ENCODE results near the gene SSTR1. TPM values are rescaled to one million over a fixed set of nuclear protein-coding genes. Genes with fewer than 3 reads are reported as not detected.

The SSTR1 gene
- total RNA-seq, 4 donors from 2014 or later = 1.2 to 2.7 (median 1.7) TPM

DNA sequence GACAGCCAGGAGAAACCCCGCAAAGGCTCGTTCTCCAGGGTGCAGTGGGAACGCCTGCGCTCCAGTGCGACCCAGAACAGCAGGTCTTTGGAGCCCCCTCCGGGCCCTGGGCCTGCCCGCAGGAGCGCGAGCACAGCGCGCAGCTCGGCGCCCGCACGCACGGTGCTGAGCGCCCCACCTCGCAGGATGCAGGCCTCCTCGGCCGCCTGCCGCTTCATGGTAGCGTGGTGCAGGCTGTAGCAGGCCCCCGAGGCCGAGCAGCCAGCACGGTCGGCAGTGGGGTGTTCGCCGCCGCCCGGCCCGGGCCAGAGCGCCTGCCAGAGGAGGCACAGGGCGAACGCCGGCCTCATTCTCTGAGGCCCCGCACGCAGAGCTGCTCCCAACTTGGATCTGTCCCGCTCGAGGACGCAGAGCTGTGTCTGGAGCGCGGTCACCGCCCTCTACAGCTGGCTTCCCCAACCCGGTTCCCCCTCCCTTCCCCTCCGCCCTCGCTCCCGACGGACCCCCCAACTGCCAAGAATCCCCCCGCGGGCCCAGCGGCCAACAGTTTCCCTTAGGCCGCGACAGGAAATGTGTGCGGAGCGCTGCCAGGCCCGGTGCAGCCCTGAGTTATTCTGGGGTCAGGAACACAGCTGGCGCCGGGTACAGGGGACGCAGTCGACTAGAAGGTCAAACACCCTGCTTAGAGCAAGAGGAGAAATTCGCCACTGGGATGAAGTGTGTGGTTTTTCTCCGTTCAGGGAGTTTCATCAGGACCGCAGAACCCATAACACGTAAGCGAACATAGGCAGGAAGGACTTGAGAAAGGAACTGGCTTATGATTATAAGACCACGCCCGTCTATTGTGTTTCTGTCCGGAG, 48.2 kb downstream of the SSTR1 start, which contains the start of gene CLEC14A:
Gene CLEC14A (minus strand): TSS at position 421 of the 860 bp plus-strand sequence. CDS start 71 bp downstream, at position 350.
- Histone ChIP-seq H3K4me3 (peak within 1 kb of the TSS; percentile 23 to 38), H3K27ac (peak within 1 kb of the TSS; percentile 70 to 84), H3K4me1 (no peaks in the 10 kb centered on the region), H3K36me3 (no peaks in the 10 kb centered on the region), H3K27me3 (peaks cover 0 to 5% of the 10 kb centered on the region in 2 donors), H3K9me3 (no peaks in the 10 kb centered on the region)
- DNase-seq = peak; percentile 40 to 74
- intact Hi-C loops (cut with DNase I; ENCODE audit: low total_unique reads) = no loop called here
- peak in 1 of 2 donors; percentile 40 for TF ChIP-seq POLR2A (IDR thresholded peaks at IDR 0.05)
- TF ChIP-seq, protein P1, sequence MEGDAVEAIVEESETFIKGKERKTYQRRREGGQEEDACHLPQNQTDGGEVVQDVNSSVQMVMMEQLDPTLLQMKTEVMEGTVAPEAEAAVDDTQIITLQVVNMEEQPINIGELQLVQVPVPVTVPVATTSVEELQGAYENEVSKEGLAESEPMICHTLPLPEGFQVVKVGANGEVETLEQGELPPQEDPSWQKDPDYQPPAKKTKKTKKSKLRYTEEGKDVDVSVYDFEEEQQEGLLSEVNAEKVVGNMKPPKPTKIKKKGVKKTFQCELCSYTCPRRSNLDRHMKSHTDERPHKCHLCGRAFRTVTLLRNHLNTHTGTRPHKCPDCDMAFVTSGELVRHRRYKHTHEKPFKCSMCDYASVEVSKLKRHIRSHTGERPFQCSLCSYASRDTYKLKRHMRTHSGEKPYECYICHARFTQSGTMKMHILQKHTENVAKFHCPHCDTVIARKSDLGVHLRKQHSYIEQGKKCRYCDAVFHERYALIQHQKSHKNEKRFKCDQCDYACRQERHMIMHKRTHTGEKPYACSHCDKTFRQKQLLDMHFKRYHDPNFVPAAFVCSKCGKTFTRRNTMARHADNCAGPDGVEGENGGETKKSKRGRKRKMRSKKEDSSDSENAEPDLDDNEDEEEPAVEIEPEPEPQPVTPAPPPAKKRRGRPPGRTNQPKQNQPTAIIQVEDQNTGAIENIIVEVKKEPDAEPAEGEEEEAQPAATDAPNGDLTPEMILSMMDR (IDR thresholded peaks at IDR 0.05) = no peak

DNA sequence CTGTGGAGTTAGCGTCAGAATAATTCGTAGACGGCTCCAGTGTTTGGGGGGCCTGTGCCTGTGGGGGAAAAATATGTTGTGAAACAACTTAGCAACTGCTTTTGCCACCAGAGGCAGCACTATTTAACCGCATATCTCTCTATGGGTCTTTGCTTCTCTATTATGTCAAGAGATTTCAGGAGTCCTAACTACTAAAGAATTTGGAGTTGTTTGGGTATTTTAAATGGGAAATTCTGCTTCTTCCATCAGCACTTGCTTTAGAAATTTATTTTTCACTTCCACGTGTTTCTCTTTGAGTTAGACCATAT, 48.8 kb downstream of the SSTR1 start:
- no peaks in the 10 kb centered on the region for H3K36me3 ChIP-seq
- TF ChIP-seq, protein P1 (IDR thresholded peaks at IDR 0.05) = peak in 2 of 4 experiments; percentile 5 to 13
- no peak for TF ChIP-seq POLR2A (IDR thresholded peaks at IDR 0.05)
- no peaks in the 10 kb centered on the region for H3K9me3 ChIP-seq
- H3K27ac ChIP-seq = peak overlapping the region; percentile 13 to 76
- peaks cover 0 to 5% of the 10 kb centered on the region in 2 donors for H3K27me3 ChIP-seq
- no peaks in the 10 kb centered on the region for H3K4me1 ChIP-seq
- H3K4me3 ChIP-seq = no peak overlapping the region
- intact Hi-C loops (cut with DNase I; ENCODE audit: low total_unique reads) = no loop called here
- DNase-seq = no peak

DNA sequence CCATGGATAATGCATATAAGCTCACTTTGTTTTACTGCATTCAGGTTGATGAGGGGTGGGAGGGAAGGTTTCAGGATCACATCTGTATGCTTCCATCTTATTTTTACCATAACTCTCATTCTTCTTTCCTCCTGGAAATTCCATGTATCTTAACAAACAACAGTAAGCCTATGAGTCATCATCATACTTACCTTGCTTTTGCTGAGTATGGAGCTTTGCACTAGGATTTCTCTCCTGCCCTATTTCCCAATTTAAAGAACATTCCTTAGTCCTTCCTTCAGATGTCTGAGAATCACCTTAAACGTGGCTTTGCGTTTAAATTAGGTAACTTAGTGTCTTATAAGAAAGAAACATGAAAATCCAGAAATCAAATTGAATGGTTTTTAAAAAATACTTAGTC, 49.8 kb downstream of the SSTR1 start:
- no peaks in the 10 kb centered on the region for H3K36me3 ChIP-seq
- no peak for TF ChIP-seq POLR2A (IDR thresholded peaks at IDR 0.05)
- TF ChIP-seq, protein P1 (IDR thresholded peaks at IDR 0.05) = no peak
- H3K27ac ChIP-seq = peak overlapping the region in 1 of 2 donors; percentile 76
- H3K9me3 ChIP-seq = no peaks in the 10 kb centered on the region
- no peak overlapping the region for H3K4me3 ChIP-seq
- DNase-seq = no peak
- intact Hi-C loops (cut with DNase I; ENCODE audit: low total_unique reads) = no loop called here
- H3K4me1 ChIP-seq = no peaks in the 10 kb centered on the region
- H3K27me3 ChIP-seq = peaks cover 0 to 5% of the 10 kb centered on the region in 2 donors

DNA sequence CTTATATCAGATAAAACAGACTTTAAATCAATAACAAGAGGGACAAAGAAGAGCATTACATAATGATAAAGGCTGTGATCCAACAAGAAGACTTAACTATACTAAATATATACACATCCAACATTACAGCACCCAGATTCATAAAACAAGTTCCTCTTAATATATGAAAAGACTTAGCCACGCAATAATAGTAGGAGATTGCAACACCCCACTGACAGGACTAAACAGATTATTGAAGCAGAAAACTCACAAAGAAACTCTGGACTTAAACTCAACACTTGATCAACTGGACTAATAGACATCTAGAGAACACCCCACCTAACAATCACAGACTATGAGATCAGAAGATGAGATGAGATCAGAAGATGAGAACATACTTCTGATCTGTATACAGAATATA, 53.9 kb downstream of the SSTR1 start:
- Histone ChIP-seq H3K4me1 (no peaks in the 10 kb centered on the region), H3K27me3 (peaks cover 0 to 5% of the 10 kb centered on the region in 2 donors), H3K4me3 (no peak overlapping the region), H3K36me3 (no peaks in the 10 kb centered on the region), H3K9me3 (no peaks in the 10 kb centered on the region), H3K27ac (no peak overlapping the region)
- DNase-seq = no peak
- intact Hi-C loops (cut with DNase I; ENCODE audit: low total_unique reads) = no loop called here
- TF ChIP-seq, protein P1 (IDR thresholded peaks at IDR 0.05) = no peak
- no peak for TF ChIP-seq POLR2A (IDR thresholded peaks at IDR 0.05)

Other genes starting within 250 kb of the SSTR1 start
- 100 to 1,000 TPM in 1 of 4 donors, 10 to 100 TPM in 3; 39.7 to 161 (median 64.5) TPM for gene CLEC14A, start 48.2 kb downstream of the SSTR1 start, total RNA-seq

Data from uterus (tissue), 4 donors.